Endothelial cell of umbilical vein (primary cell): ENCODE measurements around the gene PPP1R13L. TPM values are rescaled to one million over a fixed set of nuclear protein-coding genes. Genes with fewer than 3 reads are reported as not detected.

Experiments used
- BruUV-seq: library from RNA; stranded (reverse); fragments of 400-500 nt; replicated peaks from 2 replicates; lab custom pipeline; 2021; lab: Mats Ljungman, UMichigan
- CTCF ChIA-PET: fragments of 300-600, 350-600 bp; sonication (Branson Sonifier 250); formaldehyde crosslinking; loops from one replicate; lab custom pipeline; 2021; ENCODE audit warnings: antibody characterized with exemption, inconsistent platforms; lab: Charles Lee
- POLR2A ChIA-PET: fragments of 300-600, 350-600 bp; sonication (Branson Sonifier 250); formaldehyde crosslinking; loops from one replicate; lab custom pipeline; 2021; ENCODE audit warnings: antibody characterized with exemption, inconsistent platforms; lab: Charles Lee
- DNase-seq: peaks from one replicate; pipeline ENCODE4 v3.0.0-alpha.2; 2011; ENCODE audit warnings: low read depth, low spot score
- FAIRE-seq: peaks from 2 replicates; lab custom pipeline; 2011; peaks lifted over from hg19 to GRCh38; lab: Jason Lieb, UNC
- H2AFZ ChIP-seq: 2 replicates; pipeline ENCODE4 v1.6.0; 2012; ENCODE audit warnings: low read depth, low read length, control low read depth, inconsistent platforms
- H3K27ac ChIP-seq: 2 replicates; pipeline ENCODE4 v1.5.1; 2011; ENCODE audit warnings: low read depth, mild to moderate bottlenecking, control low read depth, low read length, moderate library complexity; ENCODE audit not compliant: insufficient read depth
- H3K27me3 ChIP-seq, 2 experiments: 2 replicates each; pipeline versions ENCODE4 v1.6.0 to v1.6.1; 2011; ENCODE audit warnings: low read length in 2 of 2, mixed read lengths in 1 of 2; ENCODE audit not compliant: control insufficient read depth in 2 of 2, insufficient read depth in 2 of 2
- H3K36me3 ChIP-seq, 2 experiments: 2 replicates in 1 of 2; 3 replicates in 1 of 2; pipeline ENCODE4 v1.5.1; 2011; ENCODE audit warnings: low read length in 2 of 2, mild to moderate bottlenecking in 1 of 2, moderate library complexity in 1 of 2; ENCODE audit not compliant: control insufficient read depth in 2 of 2, insufficient read depth in 2 of 2; ENCODE audit errors: extremely low read depth in 1 of 2
- H3K4me1 ChIP-seq: 3 replicates; pipeline ENCODE4 v1.5.1; 2011; ENCODE audit warnings: mild to moderate bottlenecking, low read length; ENCODE audit not compliant: control insufficient read depth, insufficient read depth; ENCODE audit errors: extremely low read depth
- H3K4me2 ChIP-seq: 2 replicates; pipeline ENCODE4 v1.6.1; 2011; ENCODE audit warnings: low read length, control low read depth, mixed read lengths; ENCODE audit not compliant: insufficient read depth
- H3K4me3 ChIP-seq, 3 experiments: fragments of 200-600 bp in 1 of 3; sonication (generic), shearing (Covaris generic) in 1 of 3; replicated peaks in 1 of 3; 2 replicates each; pipeline ENCODE4 v1.5.1; 2011 to 2016; ENCODE audit warnings: control low read depth in 3 of 3, low read length in 3 of 3, mild to moderate bottlenecking in 2 of 3, inconsistent platforms in 1 of 3, low read depth in 1 of 3, moderate library complexity in 1 of 3; ENCODE audit not compliant: insufficient read depth in 1 of 3
- H3K79me2 ChIP-seq: 2 replicates; pipeline ENCODE4 v1.6.0; 2012; ENCODE audit warnings: low read length, inconsistent platforms; ENCODE audit not compliant: control insufficient read depth, insufficient read depth
- H3K9ac ChIP-seq: replicated peaks from 2 replicates; pipeline ENCODE3; 2011; ENCODE audit warnings: low read length, control low read depth; ENCODE audit not compliant: insufficient read depth; ENCODE audit errors: extremely low read depth
- H3K9me1 ChIP-seq: replicated peaks from 3 replicates; pipeline ENCODE4 v1.6.0; 2011; ENCODE audit warnings: mild to moderate bottlenecking, low read length; ENCODE audit not compliant: control insufficient read depth, insufficient read depth; ENCODE audit errors: extremely low read depth
- H3K9me3 ChIP-seq: replicated peaks from 2 replicates; pipeline ENCODE4 v1.5.1; 2012; ENCODE audit warnings: low read length, inconsistent platforms; ENCODE audit not compliant: control insufficient read depth, insufficient read depth
- H4K20me1 ChIP-seq: replicated peaks from 2 replicates; pipeline ENCODE3; 2011; ENCODE audit warnings: mild to moderate bottlenecking, low read length; ENCODE audit not compliant: control insufficient read depth, insufficient read depth; ENCODE audit errors: extremely low read depth
- EZH2 ChIP-seq: IDR thresholded peaks from 2 replicates; pipeline ENCODE4 v1.6.1; 2012; ENCODE audit warnings: borderline replicate concordance, low read depth, mild to moderate bottlenecking, moderate library complexity, low read length, inconsistent platforms; ENCODE audit not compliant: severe bottlenecking
- FOS ChIP-seq: IDR thresholded peaks from 2 replicates; pipeline ENCODE4 v1.6.1; 2011; ENCODE audit warnings: mild to moderate bottlenecking, low read length, moderate library complexity, borderline replicate concordance; ENCODE audit not compliant: insufficient read depth
- GATA2 ChIP-seq: IDR thresholded peaks from 2 replicates; pipeline ENCODE4 v1.7.0; 2011; ENCODE audit warnings: low read depth, mild to moderate bottlenecking, moderate library complexity, mixed read lengths, low read length; ENCODE audit not compliant: insufficient read length, insufficient read depth
- JUN ChIP-seq: IDR thresholded peaks from 2 replicates; pipeline ENCODE4 v1.6.1; 2011; ENCODE audit warnings: borderline replicate concordance, low read depth; ENCODE audit not compliant: insufficient read length, insufficient read depth
- MAX ChIP-seq: IDR thresholded peaks from 2 replicates; pipeline ENCODE4 v1.6.1; 2011; ENCODE audit not compliant: insufficient read depth, insufficient read length
- MYC ChIP-seq: IDR thresholded peaks from one replicate; pipeline ENCODE4 v1.6.1; 2011; ENCODE audit warnings: mild to moderate bottlenecking, low read depth, low read length
- POLR2A ChIP-seq: IDR thresholded peaks from 2 replicates; pipeline ENCODE4 v1.6.1; 2012; ENCODE audit warnings: low read depth, mild to moderate bottlenecking, control low read depth, low read length
- POLR2AphosphoS5 ChIP-seq: IDR thresholded peaks from 2 replicates; pipeline ENCODE4 v1.6.1; 2012; ENCODE audit warnings: low read depth, mild to moderate bottlenecking, control low read depth, low read length, moderate library complexity; ENCODE audit not compliant: insufficient read depth
- dilution Hi-C: fragments of 300-500 bp; cut with MboI; formaldehyde crosslinking; loops from one replicate; pipeline ENCODE4 v1.15.0; 2019; ENCODE audit warnings: low sequenced_read_pairs; ENCODE audit not compliant: extremely low pct_ligation_motif_present
- intact Hi-C: fragments of 100-400 bp; cut with micrococcal nuclease; formaldehyde crosslinking; loops from one replicate; pipeline ENCODE4 v1.10.0; 2022
- polyA plus RNA-seq, 4 experiments: library from polyadenylated mRNA; depleted of rRNA in 3 of 4; stranded (reverse) in 3 of 4; unstranded in 1 of 4; fragments of >200 nt; gene quantifications; 2 replicates each; pipeline versions ENCODE4 v1.2.1 to v1.2.3, GENCODE V29; 2011 to 2012; ENCODE audit warnings: missing spikeins in 1 of 4
- total RNA-seq: library from RNA; stranded (reverse); gene quantifications from 2 replicates; pipeline ENCODE4 v1.2.3, GENCODE V29; 2021
- TF ChIP-seq, protein P1 (sequence below), 2 donors: IDR thresholded peaks; 1 replicate in 1 of 2; 2 replicates in 1 of 2; pipeline ENCODE4 v1.5.1; 2011; ENCODE audit warnings: low read length in 2 of 2, mild to moderate bottlenecking in 2 of 2, moderate library complexity in 2 of 2, control low read depth in 1 of 2, inconsistent platforms in 1 of 2, low read depth in 1 of 2; ENCODE audit not compliant: insufficient read depth in 1 of 2; ENCODE audit errors: extremely low read depth in 1 of 2

PPP1R13L gene
- total and polyA plus RNA-seq, 2 donors (not counting 3 experiments of a cell fraction or from before 2014, with no cell fraction given) = 28.5 to 77.4 TPM

DNA sequence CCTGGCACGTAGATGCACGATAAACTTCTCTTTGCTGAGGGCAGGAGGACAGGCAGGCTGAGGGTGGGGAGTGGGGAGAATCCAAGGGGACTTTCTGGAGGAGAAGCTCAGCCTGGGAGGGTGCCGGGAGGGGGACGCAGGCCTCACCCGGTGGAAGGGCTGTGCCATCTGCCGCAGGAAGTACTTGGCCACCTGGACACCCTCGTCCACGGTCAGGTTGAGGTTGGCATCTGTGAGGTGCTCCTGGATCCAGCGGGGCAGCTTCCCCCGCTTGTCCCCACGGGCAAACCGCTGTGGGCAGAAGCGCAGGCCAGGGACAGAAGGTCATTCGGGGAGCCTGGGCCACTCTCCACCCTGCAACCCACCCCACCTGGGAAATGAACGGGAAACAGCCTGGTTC, 52.8 kb downstream of the PPP1R13L start:
- Histone ChIP-seq H3K27ac (no peak overlapping the region), H3K4me2 (no peak overlapping the region), H2AFZ (no peak overlapping the region), H3K27me3 (no peaks in the 10 kb centered on the region), H4K20me1 (no peaks in the 10 kb centered on the region), H3K9me3 (no peaks in the 10 kb centered on the region), H3K9me1 (no peaks in the 10 kb centered on the region), H3K79me2 (no peaks in the 10 kb centered on the region), H3K9ac (no peak overlapping the region), H3K36me3 (peaks cover 7 to 41% of the 10 kb centered on the region in 2 experiments), H3K4me3 (no peak overlapping the region), H3K4me1 (no peaks in the 10 kb centered on the region)
- no TSS peak for BruUV-seq
- POLR2A ChIA-PET = no interaction called here
- CTCF ChIA-PET = interaction anchor here (1.4 kb wide), 1 partner anchor 152 kb away, joined by 4 read pairs; no protein-coding TSS in a partner anchor
- dilution Hi-C loops = no loop called here
- DNase-seq = no peak
- intact Hi-C loops = no loop called here
- no peak for FAIRE-seq
- TF ChIP-seq EZH2 (no peak), POLR2A (no peak), MAX (no peak), MYC (no peak), POLR2AphosphoS5 (no peak), GATA2 (no peak), JUN (no peak), FOS (no peak)
- TF ChIP-seq, protein P1, sequence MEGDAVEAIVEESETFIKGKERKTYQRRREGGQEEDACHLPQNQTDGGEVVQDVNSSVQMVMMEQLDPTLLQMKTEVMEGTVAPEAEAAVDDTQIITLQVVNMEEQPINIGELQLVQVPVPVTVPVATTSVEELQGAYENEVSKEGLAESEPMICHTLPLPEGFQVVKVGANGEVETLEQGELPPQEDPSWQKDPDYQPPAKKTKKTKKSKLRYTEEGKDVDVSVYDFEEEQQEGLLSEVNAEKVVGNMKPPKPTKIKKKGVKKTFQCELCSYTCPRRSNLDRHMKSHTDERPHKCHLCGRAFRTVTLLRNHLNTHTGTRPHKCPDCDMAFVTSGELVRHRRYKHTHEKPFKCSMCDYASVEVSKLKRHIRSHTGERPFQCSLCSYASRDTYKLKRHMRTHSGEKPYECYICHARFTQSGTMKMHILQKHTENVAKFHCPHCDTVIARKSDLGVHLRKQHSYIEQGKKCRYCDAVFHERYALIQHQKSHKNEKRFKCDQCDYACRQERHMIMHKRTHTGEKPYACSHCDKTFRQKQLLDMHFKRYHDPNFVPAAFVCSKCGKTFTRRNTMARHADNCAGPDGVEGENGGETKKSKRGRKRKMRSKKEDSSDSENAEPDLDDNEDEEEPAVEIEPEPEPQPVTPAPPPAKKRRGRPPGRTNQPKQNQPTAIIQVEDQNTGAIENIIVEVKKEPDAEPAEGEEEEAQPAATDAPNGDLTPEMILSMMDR (IDR thresholded peaks at IDR 0.05; ENCODE audit: extremely low read depth in 1 of 2, insufficient read depth in 1 of 2, low read depth in 1 of 2, low read length in 2 of 2) = no peak
